ENCODE data around the gene NASP.

The NASP gene

GRCh38 chr1:45630429-45630828, 46.6 kb downstream of the NASP start:
- TF ChIP-seq CTCF (conservative IDR thresholded peaks at IDR 0.05; ENCODE audit: low read depth, low read length), result no peak
- Histone ChIP-seq H3K4me3 (IDR thresholded peaks at IDR 0.05; ENCODE audit: insufficient read depth, low read depth, low read length) (no peak overlapping the region), H3K4me1 (ENCODE audit: low read depth, poor library complexity, severe bottlenecking) (no peaks in the 10 kb centered on the region), H3K27me3 (ENCODE audit: insufficient read depth, low read depth) (no peaks in the 10 kb centered on the region), H3K9ac (no peak overlapping the region), H4K20me1 (ENCODE audit: insufficient read depth) (no peaks in the 10 kb centered on the region), H3K36me3 (ENCODE audit: insufficient read depth) (no peaks in the 10 kb centered on the region), H3K4me2 (no peak overlapping the region), H3K27ac (no peak overlapping the region), H3K79me2 (ENCODE audit: insufficient read depth, low read depth) (no peaks in the 10 kb centered on the region), H2AFZ (ENCODE audit: low read depth) (no peak overlapping the region)

DNA sequence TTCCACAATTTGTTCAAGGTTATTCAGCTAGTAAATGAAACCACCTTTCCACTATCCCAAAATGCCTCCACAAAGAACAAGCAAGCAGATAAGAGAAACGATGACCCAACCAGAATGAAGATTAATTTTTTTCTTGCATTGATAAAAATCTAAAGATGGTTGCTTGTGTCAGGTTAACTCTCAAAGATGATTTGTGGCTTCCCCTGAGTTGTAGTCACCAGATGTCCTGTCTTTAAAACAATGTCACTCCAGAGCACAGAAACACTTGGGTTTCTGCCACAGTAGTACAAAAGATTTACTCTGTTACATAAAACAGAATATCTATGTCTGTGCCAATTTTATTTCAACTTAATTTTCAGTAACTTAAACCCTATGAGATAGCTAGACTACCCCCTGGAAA, 51.4 kb downstream of the NASP start:
- Histone ChIP-seq H2AFZ (ENCODE audit: low read depth) (no peak overlapping the region), H3K36me3 (ENCODE audit: insufficient read depth) (no peaks in the 10 kb centered on the region), H3K79me2 (ENCODE audit: insufficient read depth, low read depth) (no peaks in the 10 kb centered on the region), H3K9ac (no peak overlapping the region), H3K4me1 (ENCODE audit: low read depth, poor library complexity, severe bottlenecking) (no peaks in the 10 kb centered on the region), H3K4me3 (IDR thresholded peaks at IDR 0.05; ENCODE audit: insufficient read depth, low read depth, low read length) (no peak overlapping the region), H3K27ac (no peak overlapping the region), H4K20me1 (ENCODE audit: insufficient read depth) (no peaks in the 10 kb centered on the region), H3K4me2 (no peak overlapping the region), H3K27me3 (ENCODE audit: insufficient read depth, low read depth) (no peaks in the 10 kb centered on the region)
- TF ChIP-seq CTCF (conservative IDR thresholded peaks at IDR 0.05; ENCODE audit: low read depth, low read length), result no peak

DNA sequence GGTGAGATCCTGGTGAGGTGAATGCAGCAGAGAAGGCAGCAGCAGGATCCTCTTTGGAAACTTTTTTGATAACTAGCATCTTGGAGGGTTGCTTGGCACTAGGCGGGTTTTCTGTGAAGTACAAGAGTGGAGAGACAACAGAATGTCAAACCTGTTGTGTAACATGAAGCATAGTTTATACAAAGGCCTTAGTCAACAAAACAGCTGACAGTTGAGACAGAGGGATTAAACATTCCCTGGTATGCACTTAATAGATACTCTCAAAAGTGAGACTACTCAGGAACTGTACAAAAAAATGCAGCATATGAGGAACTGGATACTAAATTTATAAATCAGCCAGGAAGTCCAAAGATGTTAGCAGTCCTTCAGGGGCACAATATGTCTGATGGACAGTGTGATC, 56.5 kb downstream of the NASP start:
- Histone ChIP-seq H4K20me1 (ENCODE audit: insufficient read depth) (no peaks in the 10 kb centered on the region), H3K4me3 (IDR thresholded peaks at IDR 0.05; ENCODE audit: insufficient read depth, low read depth, low read length) (no peak overlapping the region), H3K27ac (no peak overlapping the region), H3K4me2 (no peak overlapping the region), H3K4me1 (ENCODE audit: low read depth, poor library complexity, severe bottlenecking) (peaks cover 14% of the 10 kb centered on the region), H2AFZ (ENCODE audit: low read depth) (no peak overlapping the region), H3K27me3 (ENCODE audit: insufficient read depth, low read depth) (no peaks in the 10 kb centered on the region), H3K36me3 (ENCODE audit: insufficient read depth) (no peaks in the 10 kb centered on the region), H3K79me2 (ENCODE audit: insufficient read depth, low read depth) (no peaks in the 10 kb centered on the region), H3K9ac (no peak overlapping the region)
- TF ChIP-seq CTCF (conservative IDR thresholded peaks at IDR 0.05; ENCODE audit: low read depth, low read length), result no peak

DNA sequence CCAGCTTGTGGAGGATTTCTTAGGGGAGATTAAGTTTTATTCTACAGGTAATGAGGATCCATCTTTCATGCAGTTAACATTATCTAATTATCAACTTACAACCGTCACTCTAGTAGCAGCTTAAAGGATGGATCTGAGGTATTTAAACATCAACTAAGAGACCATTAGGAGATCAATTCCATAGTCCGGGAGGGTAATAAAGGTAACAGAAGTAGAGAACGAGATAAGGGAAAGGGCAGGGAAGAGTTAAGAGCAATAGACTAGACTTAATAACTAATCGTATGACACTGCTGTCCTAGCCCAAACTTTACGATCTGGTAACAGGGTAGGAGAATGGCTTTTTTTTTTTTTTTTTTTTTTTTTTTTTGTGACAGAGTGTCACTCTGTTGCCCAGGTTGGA, 59.5 kb downstream of the NASP start:
- Histone ChIP-seq H3K4me2 (no peak overlapping the region), H3K36me3 (ENCODE audit: insufficient read depth) (no peaks in the 10 kb centered on the region), H3K27ac (no peak overlapping the region)

More for the DNA sequence above, 59.5 kb downstream of the NASP start:
- Histone ChIP-seq H3K4me3 (IDR thresholded peaks at IDR 0.05; ENCODE audit: insufficient read depth, low read depth, low read length) (no peak overlapping the region), H3K4me1 (ENCODE audit: low read depth, poor library complexity, severe bottlenecking) (peaks cover 14% of the 10 kb centered on the region), H3K79me2 (ENCODE audit: insufficient read depth, low read depth) (no peaks in the 10 kb centered on the region), H3K27me3 (ENCODE audit: insufficient read depth, low read depth) (no peaks in the 10 kb centered on the region), H4K20me1 (ENCODE audit: insufficient read depth) (no peaks in the 10 kb centered on the region), H3K9ac (no peak overlapping the region), H2AFZ (ENCODE audit: low read depth) (no peak overlapping the region)
- TF ChIP-seq CTCF (conservative IDR thresholded peaks at IDR 0.05; ENCODE audit: low read depth, low read length), result no peak
